GM12891 (cell line): ENCODE measurements around the gene TMEFF1.
A peak's percentile ranks its signal among the peaks of the same experiment; 100 is the strongest.
"Not testable (repeated sequence)": the region's sequence is repeated elsewhere in the genome, so short reads cannot be mapped to it uniquely, and the experiment has no call there.

Source experiments
- DNase-seq: peaks from one replicate; pipeline ENCODE4 v3.0.0; 2011; ENCODE audit warnings: low spot score; ENCODE audit not compliant: insufficient read length
- FAIRE-seq: peaks from 2 replicates; lab custom pipeline; 2011; peaks lifted over from hg19 to GRCh38; lab: Jason Lieb, UNC
- PAX5 ChIP-seq: IDR thresholded peaks from 2 replicates; pipeline ENCODE4 v1.6.1; 2011; ENCODE audit warnings: low read length, moderate library complexity, mild to moderate bottlenecking; ENCODE audit not compliant: insufficient read depth, severe bottlenecking
- POLR2A ChIP-seq: IDR thresholded peaks from 2 replicates; pipeline ENCODE4 v1.6.1; 2011; ENCODE audit warnings: low read depth, low read length, control low read depth
- POLR2AphosphoS5 ChIP-seq: IDR thresholded peaks from 2 replicates; pipeline ENCODE4 v1.6.1; 2011; ENCODE audit warnings: low read depth, low read length, control low read depth
- POU2F2 ChIP-seq: IDR thresholded peaks from 2 replicates; pipeline ENCODE4 v1.6.1; 2011; ENCODE audit warnings: low read depth, mild to moderate bottlenecking, control low read depth, low read length, moderate library complexity
- SPI1 ChIP-seq: IDR thresholded peaks from 2 replicates; pipeline ENCODE4 v1.6.1; 2011; ENCODE audit warnings: low read depth, low read length, control low read depth
- TAF1 ChIP-seq: IDR thresholded peaks from 2 replicates; pipeline ENCODE4 v1.6.1; 2011; ENCODE audit warnings: low read depth, low read length, control low read depth

TMEFF1 gene

GRCh38 chr9:100515578-100516494, 42.9 kb downstream of the TMEFF1 start:
- DNase-seq, result no peak
- TF ChIP-seq POLR2AphosphoS5, result no peak
- TF ChIP-seq PAX5, result no peak
- no peak for TF ChIP-seq POU2F2
- TF ChIP-seq SPI1, result no peak
- TF ChIP-seq TAF1, result no peak
- TF ChIP-seq POLR2A, result no peak
- no peak for FAIRE-seq

- TF ChIP-seq POLR2A, result no peak
- DNase-seq (no peak), FAIRE-seq (no peak)
Measured at GRCh38 chr9:100521282-100521681, 48.3 kb downstream of the TMEFF1 start.

GRCh38 chr9:100525563-100525962, 52.6 kb downstream of the TMEFF1 start:
- no peak for DNase-seq

GRCh38 chr9:100527180-100527794, 54.3 kb downstream of the TMEFF1 start:
- not testable (repeated sequence) for FAIRE-seq, DNase-seq

More at GRCh38 chr9:100525563-100525962, 52.6 kb downstream of the TMEFF1 start:
- FAIRE-seq, result no peak
- TF ChIP-seq POU2F2 (no peak), PAX5 (no peak), POLR2AphosphoS5 (no peak), SPI1 (no peak), POLR2A (no peak), TAF1 (no peak)

GRCh38 chr9:100534401-100534800, 61.5 kb downstream of the TMEFF1 start:
- TF ChIP-seq POLR2AphosphoS5, result no peak
- no peak for TF ChIP-seq SPI1
- no peak for TF ChIP-seq TAF1
- TF ChIP-seq PAX5, result no peak
- no peak for TF ChIP-seq POU2F2
- TF ChIP-seq POLR2A, result no peak
- DNase-seq (no peak), FAIRE-seq (no peak)

- DNase-seq, result no peak
- no peak for FAIRE-seq
- TF ChIP-seq POLR2AphosphoS5, result no peak
- no peak for TF ChIP-seq TAF1
- no peak for TF ChIP-seq PAX5
- no peak for TF ChIP-seq POU2F2
- TF ChIP-seq SPI1, result no peak
- TF ChIP-seq POLR2A, result no peak
Measured at GRCh38 chr9:100540327-100540726, 67.4 kb downstream of the TMEFF1 start.

GRCh38 chr9:100549048-100549447, 76.1 kb downstream of the TMEFF1 start:
- DNase-seq (no peak), FAIRE-seq (no peak)
- TF ChIP-seq SPI1, result no peak
- TF ChIP-seq POLR2AphosphoS5, result no peak
- no peak for TF ChIP-seq POLR2A
- TF ChIP-seq POU2F2, result no peak
- TF ChIP-seq TAF1, result no peak
- no peak for TF ChIP-seq PAX5

GRCh38 chr9:100554935-100555401, 82.0 kb downstream of the TMEFF1 start:
- no peak for DNase-seq
- no peak for TF ChIP-seq SPI1
- TF ChIP-seq PAX5, result no peak
- no peak for TF ChIP-seq POLR2A
- no peak for TF ChIP-seq POLR2AphosphoS5
- no peak for TF ChIP-seq POU2F2
- TF ChIP-seq TAF1, result no peak
- peak; percentile 65 for FAIRE-seq

GRCh38 chr9:100555471-100555870, 82.5 kb downstream of the TMEFF1 start:
- FAIRE-seq (no peak), DNase-seq (no peak)
- TF ChIP-seq SPI1 (no peak), POLR2AphosphoS5 (no peak), PAX5 (no peak), TAF1 (no peak)

- DNase-seq (no peak), FAIRE-seq (no peak)
- no peak for TF ChIP-seq SPI1
- TF ChIP-seq POLR2A, result no peak
- TF ChIP-seq POLR2AphosphoS5, result no peak
- no peak for TF ChIP-seq TAF1
- TF ChIP-seq POU2F2, result no peak
- TF ChIP-seq PAX5, result no peak
Measured at GRCh38 chr9:100557053-100557452, 84.1 kb downstream of the TMEFF1 start.
